GM12864 (cell line): Measurements from ENCODE around the gene ADAMTSL2.

Experiments used
- DNase-seq: peaks from one replicate; pipeline ENCODE4 v3.0.0-alpha.2; 2011; ENCODE audit warnings: low read depth
- H3K4me3 ChIP-seq: 2 replicates; pipeline ENCODE4 v1.5.1; 2011; ENCODE audit warnings: mild to moderate bottlenecking, low read depth, low read length, control low read depth
- CTCF ChIP-seq: IDR thresholded peaks from 2 replicates; pipeline ENCODE4 v1.5.1; 2011; ENCODE audit warnings: low read depth, mild to moderate bottlenecking, moderate library complexity, low read length, control low read depth, inconsistent platforms; ENCODE audit errors: missing control alignments

The ADAMTSL2 gene

GRCh38 chr9:133622555-133622954 lies 88.1 kb downstream of the ADAMTSL2 start:
- DNase-seq, result no peak

More at GRCh38 chr9:133622555-133622954, 88.1 kb downstream of the ADAMTSL2 start:
- no peak for TF ChIP-seq CTCF
- H3K4me3 ChIP-seq, result no peak overlapping the region
